ENCODE measurements around the gene HOXC6. TPM values are rescaled to one million over a fixed set of nuclear protein-coding genes. Genes with fewer than 3 reads are reported as not detected.

The HOXC6 gene
- total RNA-seq, 2 donors from 2014 or later: not detected

GRCh38 chr12:54037360-54038283 lies 9.4 kb downstream of the HOXC6 start:
- no peak for DNase-seq (ENCODE audit: low spot score)
- no peak overlapping the region for H3K4me3 ChIP-seq
- H3K9me3 ChIP-seq: peaks cover 0 to 2% of the 10 kb centered on the region in 2 donors
- H3K4me1 ChIP-seq: peaks cover 0 to 16% of the 10 kb centered on the region in 2 donors
- no peak for TF ChIP-seq CTCF (IDR thresholded peaks at IDR 0.05)
- no peak overlapping the region for H3K27ac ChIP-seq
- H3K36me3 ChIP-seq: no peaks in the 10 kb centered on the region
- H3K27me3 ChIP-seq: peaks cover 6 to 28% of the 10 kb centered on the region in 2 donors

GRCh38 chr12:54038284-54038870 lies 10.1 kb downstream of the HOXC6 start:
- Histone ChIP-seq H3K4me3 (no peak overlapping the region), H3K27me3 (peaks cover 0 to 20% of the 10 kb centered on the region in 2 donors), H3K36me3 (no peaks in the 10 kb centered on the region), H3K4me1 (peaks cover 0 to 12% of the 10 kb centered on the region in 2 donors), H3K9me3 (no peaks in the 10 kb centered on the region), H3K27ac (no peak overlapping the region)
- no peak for TF ChIP-seq CTCF (IDR thresholded peaks at IDR 0.05)
- no peak for DNase-seq (ENCODE audit: low spot score)

GRCh38 chr12:54038871-54039414 lies 10.7 kb downstream of the HOXC6 start:
- H3K36me3 ChIP-seq: no peaks in the 10 kb centered on the region
- DNase-seq (ENCODE audit: low spot score): no peak
- no peak overlapping the region for H3K27ac ChIP-seq
- no peak overlapping the region for H3K4me3 ChIP-seq
- no peaks in the 10 kb centered on the region for H3K9me3 ChIP-seq
- no peak for TF ChIP-seq CTCF (IDR thresholded peaks at IDR 0.05)
- peaks cover 0 to 6% of the 10 kb centered on the region in 2 donors for H3K4me1 ChIP-seq
- H3K27me3 ChIP-seq: peaks cover 0 to 14% of the 10 kb centered on the region in 2 donors

- Histone ChIP-seq H3K9me3 (no peaks in the 10 kb centered on the region), H3K27me3 (peaks cover 0 to 14% of the 10 kb centered on the region in 2 donors), H3K27ac (no peak overlapping the region), H3K4me1 (no peaks in the 10 kb centered on the region), H3K4me3 (no peak overlapping the region), H3K36me3 (no peaks in the 10 kb centered on the region)
- no peak for DNase-seq (ENCODE audit: low spot score)
- no peak for TF ChIP-seq CTCF (IDR thresholded peaks at IDR 0.05)
Observed at GRCh38 chr12:54039417-54040147, 11.3 kb downstream of the HOXC6 start.

GRCh38 chr12:54040148-54040494 lies 11.9 kb downstream of the HOXC6 start:
- TF ChIP-seq CTCF (IDR thresholded peaks at IDR 0.05): no peak
- Histone ChIP-seq H3K27ac (no peak overlapping the region), H3K9me3 (no peaks in the 10 kb centered on the region), H3K4me3 (no peak overlapping the region), H3K27me3 (peaks cover 0 to 9% of the 10 kb centered on the region in 2 donors), H3K4me1 (no peaks in the 10 kb centered on the region), H3K36me3 (no peaks in the 10 kb centered on the region)
- no peak for DNase-seq (ENCODE audit: low spot score)
